NCI-H82 treated with DMSO at 0.1 percent for 48 hours (cell line): ENCODE results near the gene LYG1.
A peak's percentile ranks its signal among the peaks of the same experiment; 100 is the strongest.
"Not testable (repeated sequence)": the region's sequence is repeated elsewhere in the genome, so short reads cannot be mapped to it uniquely, and the experiment has no call there.

ENCODE experiments used
- DNase-seq: peaks from one replicate; lab custom pipeline; 2025; ENCODE audit not compliant: unreplicated experiment; lab: John Stamatoyannopoulos, UW

LYG1 gene

GRCh38 chr2:99301097-99301496 is at the start of gene LYG1:
TSS of gene LYG1 (minus strand) at chr2:99301197. CDS start at chr2:99295670, 5,527 bp downstream.
- DNase-seq: not testable (repeated sequence)

- DNase-seq: no peak
Measured at GRCh38 chr2:99350194-99350593, 49.2 kb upstream of the LYG1 start.

DNA sequence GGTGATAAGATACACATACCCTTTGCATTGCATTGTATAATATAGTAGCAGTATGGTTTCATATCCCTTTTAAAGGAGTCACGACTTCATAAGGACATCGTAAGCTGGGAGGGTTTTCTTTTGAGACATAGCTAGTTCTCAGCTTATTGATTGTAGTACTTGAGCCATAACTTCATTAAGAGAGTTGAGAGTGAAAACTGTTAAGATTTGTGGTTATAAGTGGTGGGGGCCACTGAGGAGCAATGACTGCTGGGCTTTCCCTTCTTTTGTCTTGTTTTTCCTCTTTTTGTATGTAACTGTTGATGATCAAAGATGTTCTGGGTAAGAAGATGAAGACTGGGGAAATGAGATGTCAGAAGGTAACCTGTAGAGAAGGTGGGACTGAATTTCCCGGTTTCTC is 47.2 kb upstream of the LYG1 start:
- no peak for DNase-seq

DNA sequence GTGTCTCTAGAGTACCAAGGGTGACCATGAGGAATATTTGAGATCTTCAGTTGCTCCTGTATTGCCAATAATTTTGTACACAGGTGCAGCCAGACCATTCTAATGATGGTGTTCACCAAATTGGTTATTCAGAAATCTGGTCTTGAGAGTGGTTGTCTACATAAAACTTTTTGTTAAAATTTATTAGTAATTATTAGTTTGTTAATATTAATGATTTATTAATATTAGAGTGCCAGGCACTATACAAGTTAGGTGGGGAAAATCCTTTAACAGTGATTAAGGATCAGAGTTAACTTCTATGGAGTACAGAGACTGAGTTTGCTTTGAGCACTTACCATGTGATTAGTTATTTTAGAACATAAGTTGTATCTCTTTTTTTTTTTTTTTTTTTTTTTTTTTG is 45.2 kb upstream of the LYG1 start:
- DNase-seq: no peak

DNA sequence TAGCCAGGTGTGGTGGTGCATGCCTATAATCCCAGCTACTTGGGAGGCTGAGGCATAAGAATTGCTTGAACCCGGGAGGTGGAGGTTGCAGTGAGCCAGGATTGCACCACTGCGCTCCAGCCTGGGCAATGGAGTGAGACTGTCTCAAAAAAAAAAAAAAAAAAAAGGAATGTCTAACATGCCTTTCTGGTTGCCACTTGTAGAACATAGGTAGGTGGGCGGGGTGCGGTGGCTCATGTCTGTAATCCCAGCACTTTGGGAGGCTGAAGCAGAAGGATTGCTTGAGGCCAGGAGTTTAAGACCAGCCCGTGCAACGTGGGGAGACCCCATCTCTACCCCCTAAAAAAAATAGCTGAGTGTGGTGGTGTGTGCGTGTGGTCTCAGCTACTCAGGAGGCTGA is 44.4 kb upstream of the LYG1 start:
- DNase-seq: not testable (repeated sequence)

- DNase-seq: no peak
Measured at GRCh38 chr2:99342536-99342935, 41.5 kb upstream of the LYG1 start.

DNA sequence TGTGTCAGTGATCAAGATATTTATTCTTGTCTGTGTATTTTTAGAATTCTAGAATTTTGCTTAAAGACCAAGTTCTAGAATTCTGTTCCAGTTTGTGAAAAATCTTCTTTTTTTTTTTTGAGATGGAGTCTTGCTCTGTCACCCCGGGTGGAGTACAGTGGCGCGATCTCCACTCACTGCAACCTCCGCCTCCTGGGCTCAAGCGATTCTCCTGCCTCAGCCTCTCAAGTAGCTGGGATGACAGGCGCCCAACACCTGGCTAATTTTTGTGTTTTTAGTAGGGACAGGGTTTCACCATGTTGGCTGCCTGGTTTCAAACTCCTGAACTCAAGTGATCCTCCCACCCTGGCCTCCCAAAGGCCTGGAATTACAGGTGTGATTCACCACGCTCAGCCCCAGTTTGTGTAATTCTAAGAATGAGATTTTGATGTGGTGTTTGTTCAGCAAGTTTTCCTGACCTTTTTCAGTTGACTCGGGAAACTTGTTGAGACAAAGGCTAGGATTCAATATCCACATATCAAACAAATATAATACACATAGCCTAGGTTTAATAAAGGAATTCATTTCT is 39.8 kb upstream of the LYG1 start:
- no peak for DNase-seq

DNA sequence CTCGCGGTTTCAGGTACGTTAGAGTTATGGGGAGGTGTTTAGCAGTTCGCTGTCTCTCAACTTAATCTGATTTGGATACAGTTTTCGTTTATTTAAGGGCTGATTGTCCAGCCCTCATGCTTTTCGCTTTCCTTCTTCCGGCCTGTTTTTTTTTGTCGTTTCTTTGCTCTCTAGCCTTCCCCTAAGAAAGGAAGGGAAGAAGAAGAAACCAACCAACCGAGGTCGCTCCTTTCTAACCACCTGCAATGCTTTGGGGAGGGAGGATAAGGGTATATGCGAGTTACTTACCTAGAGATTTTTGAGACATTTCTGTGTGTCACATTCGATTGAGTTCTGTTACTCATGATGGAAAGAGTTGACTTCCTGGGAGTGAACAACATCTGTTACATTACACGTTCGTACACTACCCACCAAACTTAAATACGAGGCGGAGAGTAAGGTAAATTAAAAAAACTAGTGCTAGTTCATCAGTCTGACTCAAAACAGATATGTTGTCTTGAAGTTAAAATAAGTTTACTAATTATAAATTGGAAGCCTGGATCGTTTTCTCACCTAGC is 37.1 kb upstream of the LYG1 start:
- DNase-seq: no peak

- peak; percentile 86 for DNase-seq
Measured at GRCh38 chr2:99337113-99338028, 36.4 kb upstream of the LYG1 start, which contains the start of gene EIF5B. TSS of gene EIF5B (plus strand) at chr2:99337389. CDS start at chr2:99337555, 166 bp downstream.

GRCh38 chr2:99336804-99337112 is 35.8 kb upstream of the LYG1 start:
- DNase-seq: no peak

DNA sequence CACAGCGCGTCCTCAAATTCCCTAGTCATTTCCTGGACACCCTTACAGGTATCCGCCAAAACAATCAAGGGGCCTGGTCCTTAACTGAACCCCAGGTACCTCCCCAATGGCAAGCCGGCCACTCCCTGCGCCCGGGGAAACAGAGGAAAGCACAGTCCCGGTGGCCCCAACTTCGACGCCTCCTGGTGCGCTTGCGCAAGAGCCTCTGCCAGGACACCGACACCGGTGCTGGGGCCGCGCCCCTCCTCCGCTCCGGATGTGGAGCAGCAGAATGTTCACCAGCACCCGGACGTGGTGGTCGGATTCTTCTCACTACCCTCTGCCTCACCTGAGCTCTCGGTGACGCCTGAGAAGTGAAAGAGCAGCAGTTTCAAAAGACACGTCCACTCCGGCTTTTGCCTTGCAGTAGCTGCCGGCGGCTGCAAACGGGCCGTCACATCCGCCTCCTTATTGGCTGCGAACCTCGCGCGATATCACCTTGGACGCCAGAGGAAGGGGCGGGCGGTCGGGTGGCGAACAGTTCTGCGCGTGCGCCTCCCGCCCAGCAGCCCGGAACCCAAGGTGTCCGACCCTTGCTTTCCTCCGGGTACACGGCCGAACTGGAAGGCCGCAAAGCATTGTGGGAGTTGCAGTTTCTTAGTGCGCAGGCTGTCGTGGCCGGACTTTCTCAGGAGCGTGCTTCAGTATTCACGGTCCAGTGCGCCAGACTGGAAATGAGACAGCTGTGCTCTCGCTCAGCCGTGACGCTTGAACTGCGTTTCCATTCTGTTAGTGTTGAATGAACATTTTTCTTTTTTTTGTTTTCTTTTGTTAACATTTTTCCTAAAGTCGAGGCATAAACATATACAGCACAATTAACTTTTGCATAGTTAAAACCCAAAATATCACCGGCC is 35.2 kb upstream of the LYG1 start, which contains the start of gene TXNDC9:
Gene TXNDC9 (minus strand): TSS at position 423 of the 893 bp plus-strand sequence. CDS start 3,123 bp downstream, outside the sequence.
- peak; percentile 97 for DNase-seq

- DNase-seq: no peak
Measured at GRCh38 chr2:99325384-99325783, 24.4 kb upstream of the LYG1 start.

GRCh38 chr2:99317873-99318200 is 16.8 kb upstream of the LYG1 start:
- DNase-seq: not testable (repeated sequence)

DNA sequence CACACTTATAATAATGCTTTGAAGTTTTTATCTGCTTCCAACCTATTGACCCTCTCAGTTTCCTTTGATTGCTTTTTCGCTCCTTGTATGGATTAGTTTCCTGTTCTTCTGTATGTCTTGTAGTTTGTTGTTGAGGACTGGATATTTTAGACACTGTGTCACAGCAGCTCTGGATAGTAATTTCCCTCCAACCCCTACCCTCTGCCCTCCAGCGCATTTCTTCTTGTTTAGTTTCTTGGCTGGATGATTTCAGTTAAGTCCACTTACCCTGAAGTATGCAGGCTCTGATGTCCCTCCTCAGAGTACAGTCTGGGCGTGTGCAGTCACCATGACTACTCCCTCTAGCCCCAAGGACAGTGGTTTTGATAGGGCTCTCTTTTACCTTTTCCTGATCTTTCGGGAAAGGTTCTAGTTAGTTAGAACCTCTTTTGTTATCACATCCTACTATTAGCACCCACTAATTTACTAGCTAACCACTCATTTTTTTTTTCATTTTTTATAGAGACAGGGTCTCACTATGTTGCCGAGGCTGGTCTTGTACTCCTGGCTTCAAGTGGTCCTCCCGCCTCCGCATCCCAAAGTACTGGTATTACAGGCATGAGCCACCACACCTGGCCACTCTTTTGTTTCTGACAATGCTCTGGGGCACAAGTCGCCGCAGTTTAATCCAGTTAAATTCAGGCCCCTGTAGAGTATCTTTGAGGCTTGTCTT is 16.3 kb upstream of the LYG1 start:
- no peak for DNase-seq

DNA sequence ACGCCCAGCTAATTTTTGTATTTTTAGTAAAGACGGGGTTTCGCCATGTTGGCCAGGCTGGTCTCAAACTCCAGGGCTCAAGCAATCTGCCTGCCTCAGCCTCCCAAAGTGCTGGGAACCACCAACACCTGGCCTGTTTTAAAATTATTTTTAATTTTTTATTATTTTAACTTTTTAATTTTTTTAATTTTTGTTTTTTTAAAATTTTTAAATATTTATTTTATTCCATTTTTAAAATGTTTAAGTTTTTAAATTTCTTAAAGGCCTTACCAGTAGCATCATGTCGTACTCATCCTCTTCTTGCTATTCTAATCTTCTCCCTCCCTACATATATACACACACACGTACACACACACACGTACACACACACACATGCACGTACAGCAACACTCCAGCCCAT is 1.4 kb downstream of the LYG1 start:
- no peak for DNase-seq

GRCh38 chr2:99297994-99298393 is 3.0 kb downstream of the LYG1 start:
- no peak for DNase-seq

DNA sequence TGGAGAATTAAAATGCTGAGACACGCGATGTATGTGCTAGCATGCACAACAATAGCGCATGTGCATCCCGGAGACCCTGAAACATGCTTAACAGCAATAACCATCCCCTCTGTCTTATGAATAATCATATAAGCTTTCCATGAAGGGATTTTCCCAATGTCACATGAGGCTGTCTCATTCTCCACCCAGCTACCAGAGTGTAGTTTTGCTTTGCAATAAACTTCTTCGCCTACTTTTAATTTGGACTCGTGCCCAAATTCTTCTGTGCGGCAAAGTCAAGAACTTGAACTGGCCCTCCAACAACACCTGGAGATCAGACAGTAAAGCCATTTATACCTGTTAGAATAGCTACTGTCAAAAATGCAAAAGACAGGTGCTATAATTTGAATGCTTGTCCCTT is 15.5 kb downstream of the LYG1 start:
- DNase-seq: no peak

- DNase-seq: no peak
Measured at GRCh38 chr2:99279969-99280695, 20.9 kb downstream of the LYG1 start.

DNA sequence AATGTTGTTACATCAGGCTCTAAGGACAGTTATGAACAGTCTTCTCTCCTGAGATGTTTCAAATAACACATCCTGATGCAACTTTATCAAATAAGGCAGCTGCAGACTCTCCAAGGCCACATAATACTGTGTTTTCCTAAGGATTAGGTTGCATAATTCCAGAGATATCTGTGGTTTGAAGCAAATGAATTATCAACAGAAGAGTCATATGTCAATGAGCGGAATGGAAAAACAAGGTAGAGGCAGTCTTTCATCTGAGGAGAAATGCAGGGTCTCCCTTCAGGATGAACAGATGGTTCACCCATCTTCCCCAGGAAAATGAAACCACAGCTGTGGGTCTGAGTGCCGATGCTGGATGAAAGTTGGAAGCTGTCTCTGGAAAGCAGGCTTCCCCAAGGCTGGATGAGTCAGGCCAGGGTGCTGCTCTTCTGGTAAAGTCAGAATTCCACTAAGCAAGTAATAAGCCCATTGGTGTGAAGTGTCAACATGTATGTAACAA is 22.2 kb downstream of the LYG1 start:
- DNase-seq: no peak
